ENCODE measurements around the gene JUND. TPM values are rescaled to one million over a fixed set of nuclear protein-coding genes. Genes with fewer than 3 reads are reported as not detected.
"Not testable (repeated sequence)": the region's sequence is repeated elsewhere in the genome, so short reads cannot be mapped to it uniquely, and the experiment has no call there.

JUND gene
- total RNA-seq, 1 donor from 2014 or later = 129 TPM

GRCh38 chr19:18326772-18327171 lies 45.4 kb upstream of the JUND start:
- Mint-ChIP-seq H3K27me3 (ENCODE audit: unreplicated experiment) (peaks cover 3% of the 10 kb centered on the region), H3K36me3 (ENCODE audit: low read depth, unreplicated experiment) (peaks cover 4% of the 10 kb centered on the region), H3K4me1 (ENCODE audit: unreplicated experiment) (peaks cover 20% of the 10 kb centered on the region), H3K9me3 (ENCODE audit: unreplicated experiment) (no peaks in the 10 kb centered on the region), H3K4me3 (ENCODE audit: unreplicated experiment) (no peak overlapping the region), H3K27ac (ENCODE audit: unreplicated experiment) (no peak overlapping the region)
- no peak for DNase-seq (ENCODE audit: low spot score)
- TF ChIP-seq CTCF (IDR thresholded peaks at IDR 0.05; ENCODE audit: unreplicated experiment) = no peak

GRCh38 chr19:18324373-18324731 lies 42.9 kb upstream of the JUND start:
- peaks cover 44% of the 10 kb centered on the region for H3K4me1 Mint-ChIP-seq (ENCODE audit: unreplicated experiment)
- not testable (repeated sequence) for H3K27ac Mint-ChIP-seq (ENCODE audit: unreplicated experiment); H3K4me3 Mint-ChIP-seq (ENCODE audit: unreplicated experiment); H3K9me3 Mint-ChIP-seq (ENCODE audit: unreplicated experiment); DNase-seq (ENCODE audit: low spot score); H3K27me3 Mint-ChIP-seq (ENCODE audit: unreplicated experiment); H3K36me3 Mint-ChIP-seq (ENCODE audit: low read depth, unreplicated experiment)

GRCh38 chr19:18322759-18323460 lies 41.5 kb upstream of the JUND start, which contains the start of gene LSM4:
TSS of gene LSM4 (minus strand) at chr19:18323076. CDS start at chr19:18323020, 56 bp downstream.
- peaks cover 3% of the 10 kb centered on the region for H3K27me3 Mint-ChIP-seq (ENCODE audit: unreplicated experiment)

GRCh38 chr19:18322318-18322758 lies 40.9 kb upstream of the JUND start:
- Mint-ChIP-seq H3K4me3 (ENCODE audit: unreplicated experiment) (peak overlapping the region; percentile 89), H3K27ac (ENCODE audit: unreplicated experiment) (peak overlapping the region; percentile 93), H3K9me3 (ENCODE audit: unreplicated experiment) (no peaks in the 10 kb centered on the region), H3K4me1 (ENCODE audit: unreplicated experiment) (peaks cover 57% of the 10 kb centered on the region), H3K36me3 (ENCODE audit: low read depth, unreplicated experiment) (peaks cover 4% of the 10 kb centered on the region), H3K27me3 (ENCODE audit: unreplicated experiment) (peaks cover 3% of the 10 kb centered on the region)
- no peak for TF ChIP-seq CTCF (IDR thresholded peaks at IDR 0.05; ENCODE audit: unreplicated experiment)
- peak; percentile 59 for DNase-seq (ENCODE audit: low spot score)

More at GRCh38 chr19:18322759-18323460, 41.5 kb upstream of the JUND start, which contains the start of gene LSM4:
- Mint-ChIP-seq H3K4me3 (ENCODE audit: unreplicated experiment) (peak within 1 kb of the TSS; percentile 89), H3K4me1 (ENCODE audit: unreplicated experiment) (peaks cover 51% of the 10 kb centered on the region), H3K9me3 (ENCODE audit: unreplicated experiment) (no peaks in the 10 kb centered on the region), H3K36me3 (ENCODE audit: low read depth, unreplicated experiment) (peaks cover 4% of the 10 kb centered on the region), H3K27ac (ENCODE audit: unreplicated experiment) (peak within 1 kb of the TSS; percentile 96)
- DNase-seq (ENCODE audit: low spot score) = peak; percentile 99
- no peak for TF ChIP-seq CTCF (IDR thresholded peaks at IDR 0.05; ENCODE audit: unreplicated experiment)

GRCh38 chr19:18321734-18322102 lies 40.3 kb upstream of the JUND start:
- Mint-ChIP-seq H3K4me3 (ENCODE audit: unreplicated experiment) (peak overlapping the region; percentile 89), H3K27ac (ENCODE audit: unreplicated experiment) (peak overlapping the region; percentile 93), H3K9me3 (ENCODE audit: unreplicated experiment) (no peaks in the 10 kb centered on the region), H3K4me1 (ENCODE audit: unreplicated experiment) (peaks cover 57% of the 10 kb centered on the region), H3K27me3 (ENCODE audit: unreplicated experiment) (peaks cover 3% of the 10 kb centered on the region), H3K36me3 (ENCODE audit: low read depth, unreplicated experiment) (peaks cover 4% of the 10 kb centered on the region)
- no peak for DNase-seq (ENCODE audit: low spot score)
- TF ChIP-seq CTCF (IDR thresholded peaks at IDR 0.05; ENCODE audit: unreplicated experiment) = no peak
